DOHH2 (cell line): ENCODE measurements around the gene RBM12.

Experiments
- EZH2phosphoT487 ChIP-seq: fragments of 200-600 bp; sonication (generic); IDR thresholded peaks from 2 replicates; pipeline ENCODE4 v1.6.1; 2017; ENCODE audit warnings: borderline replicate concordance, mild to moderate bottlenecking, antibody characterized with exemption, low read length, moderate library complexity, mixed read lengths
- TF ChIP-seq, protein P1 (sequence below): fragments of 200-600 bp; sonication (generic); IDR thresholded peaks from one replicate; pipeline ENCODE4 v1.5.1; 2014; ENCODE audit warnings: antibody characterized with exemption, mild to moderate bottlenecking, low read depth, low read length; ENCODE audit not compliant: poor library complexity, severe bottlenecking

DNA sequence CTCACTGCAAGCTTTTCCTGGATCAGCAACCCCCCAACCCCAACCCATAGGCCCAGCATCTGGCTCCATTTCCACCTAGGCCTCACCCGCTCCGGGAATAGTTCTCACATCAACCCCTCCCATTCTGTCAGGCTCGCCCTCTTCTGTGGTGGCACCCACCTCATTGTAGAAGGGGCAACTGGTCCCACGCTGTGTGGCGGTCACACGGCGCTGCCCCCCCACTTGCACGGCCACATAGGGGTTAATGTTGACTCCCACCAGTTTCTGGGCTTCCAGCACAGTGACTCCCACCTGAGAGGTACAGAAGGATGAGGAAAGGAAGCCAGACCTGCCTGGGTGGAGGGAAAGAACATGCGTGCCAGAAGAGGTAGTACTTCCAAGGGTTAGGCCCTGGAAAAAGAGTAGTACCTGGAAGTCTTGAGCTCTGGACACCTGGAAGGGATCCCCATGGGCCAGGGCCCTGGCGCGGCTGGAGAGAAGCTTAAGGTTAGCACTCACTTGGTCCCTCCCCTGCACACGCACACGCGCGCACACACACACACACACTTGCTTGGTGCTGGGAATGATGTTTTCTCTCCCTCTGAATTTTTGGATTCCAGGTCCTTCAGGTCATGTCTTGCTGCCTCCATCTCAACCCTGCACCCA is 61.7 kb downstream of the RBM12 start:
- TF ChIP-seq, protein P1, sequence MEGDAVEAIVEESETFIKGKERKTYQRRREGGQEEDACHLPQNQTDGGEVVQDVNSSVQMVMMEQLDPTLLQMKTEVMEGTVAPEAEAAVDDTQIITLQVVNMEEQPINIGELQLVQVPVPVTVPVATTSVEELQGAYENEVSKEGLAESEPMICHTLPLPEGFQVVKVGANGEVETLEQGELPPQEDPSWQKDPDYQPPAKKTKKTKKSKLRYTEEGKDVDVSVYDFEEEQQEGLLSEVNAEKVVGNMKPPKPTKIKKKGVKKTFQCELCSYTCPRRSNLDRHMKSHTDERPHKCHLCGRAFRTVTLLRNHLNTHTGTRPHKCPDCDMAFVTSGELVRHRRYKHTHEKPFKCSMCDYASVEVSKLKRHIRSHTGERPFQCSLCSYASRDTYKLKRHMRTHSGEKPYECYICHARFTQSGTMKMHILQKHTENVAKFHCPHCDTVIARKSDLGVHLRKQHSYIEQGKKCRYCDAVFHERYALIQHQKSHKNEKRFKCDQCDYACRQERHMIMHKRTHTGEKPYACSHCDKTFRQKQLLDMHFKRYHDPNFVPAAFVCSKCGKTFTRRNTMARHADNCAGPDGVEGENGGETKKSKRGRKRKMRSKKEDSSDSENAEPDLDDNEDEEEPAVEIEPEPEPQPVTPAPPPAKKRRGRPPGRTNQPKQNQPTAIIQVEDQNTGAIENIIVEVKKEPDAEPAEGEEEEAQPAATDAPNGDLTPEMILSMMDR: no peak
- no peak for TF ChIP-seq EZH2phosphoT487
